GM12864 (cell line): Measurements from ENCODE around the gene ASPSCR1.

ENCODE experiments used
- DNase-seq: peaks from one replicate; pipeline ENCODE4 v3.0.0-alpha.2; 2011; ENCODE audit warnings: low read depth
- H3K4me3 ChIP-seq: 2 replicates; pipeline ENCODE4 v1.5.1; 2011; ENCODE audit warnings: mild to moderate bottlenecking, low read depth, low read length, control low read depth
- TF ChIP-seq, protein P1 (sequence below): IDR thresholded peaks from 2 replicates; pipeline ENCODE4 v1.5.1; 2011; ENCODE audit warnings: low read depth, mild to moderate bottlenecking, moderate library complexity, low read length, control low read depth, inconsistent platforms; ENCODE audit errors: missing control alignments

ASPSCR1 gene

DNA sequence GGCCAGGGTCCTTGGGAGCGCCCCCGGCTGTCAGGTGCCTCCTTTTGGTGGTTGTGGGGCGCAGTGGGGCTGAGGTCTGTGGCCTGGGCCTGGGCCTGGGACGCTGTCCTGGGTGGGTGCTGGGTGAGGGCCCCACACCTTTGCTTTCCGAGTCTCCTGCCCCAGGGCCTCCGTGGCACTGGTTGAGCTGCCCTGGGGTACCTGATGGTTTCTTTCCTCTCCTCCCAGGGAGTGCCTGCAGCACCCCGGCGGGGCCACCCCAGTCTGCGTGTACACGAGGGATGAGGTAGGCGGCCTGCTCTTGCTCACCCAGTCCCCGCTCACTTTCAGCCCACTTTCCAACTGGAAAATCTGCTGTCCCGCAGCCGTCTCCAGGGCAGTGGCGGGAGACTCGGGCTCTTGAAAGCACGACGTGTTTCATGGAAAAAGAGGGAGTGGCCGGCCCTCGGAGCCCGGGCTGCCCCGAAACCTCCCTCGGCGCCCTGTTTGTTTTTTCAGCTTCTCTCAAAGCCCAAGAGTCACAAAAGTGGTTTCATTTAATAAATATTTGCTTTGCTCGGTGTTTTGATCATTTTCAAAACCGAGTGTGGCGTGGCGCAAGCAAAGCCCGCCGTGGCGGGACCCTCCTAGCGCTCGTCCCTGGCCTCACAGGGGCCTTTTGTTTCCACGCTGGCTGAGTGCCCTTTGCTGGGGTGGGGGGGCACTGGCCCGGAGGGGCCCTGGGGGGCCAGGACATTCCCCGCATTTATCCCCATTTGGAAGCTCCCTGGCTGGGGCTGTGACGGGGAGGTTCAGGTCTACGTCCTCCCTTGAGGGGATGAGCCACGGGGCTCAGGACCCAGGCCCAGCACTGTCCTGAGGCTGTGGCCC lies 17.4 kb downstream of the ASPSCR1 start:
- DNase-seq, result no peak
- TF ChIP-seq, protein P1, sequence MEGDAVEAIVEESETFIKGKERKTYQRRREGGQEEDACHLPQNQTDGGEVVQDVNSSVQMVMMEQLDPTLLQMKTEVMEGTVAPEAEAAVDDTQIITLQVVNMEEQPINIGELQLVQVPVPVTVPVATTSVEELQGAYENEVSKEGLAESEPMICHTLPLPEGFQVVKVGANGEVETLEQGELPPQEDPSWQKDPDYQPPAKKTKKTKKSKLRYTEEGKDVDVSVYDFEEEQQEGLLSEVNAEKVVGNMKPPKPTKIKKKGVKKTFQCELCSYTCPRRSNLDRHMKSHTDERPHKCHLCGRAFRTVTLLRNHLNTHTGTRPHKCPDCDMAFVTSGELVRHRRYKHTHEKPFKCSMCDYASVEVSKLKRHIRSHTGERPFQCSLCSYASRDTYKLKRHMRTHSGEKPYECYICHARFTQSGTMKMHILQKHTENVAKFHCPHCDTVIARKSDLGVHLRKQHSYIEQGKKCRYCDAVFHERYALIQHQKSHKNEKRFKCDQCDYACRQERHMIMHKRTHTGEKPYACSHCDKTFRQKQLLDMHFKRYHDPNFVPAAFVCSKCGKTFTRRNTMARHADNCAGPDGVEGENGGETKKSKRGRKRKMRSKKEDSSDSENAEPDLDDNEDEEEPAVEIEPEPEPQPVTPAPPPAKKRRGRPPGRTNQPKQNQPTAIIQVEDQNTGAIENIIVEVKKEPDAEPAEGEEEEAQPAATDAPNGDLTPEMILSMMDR, result no peak
- H3K4me3 ChIP-seq, result no peak overlapping the region

DNA sequence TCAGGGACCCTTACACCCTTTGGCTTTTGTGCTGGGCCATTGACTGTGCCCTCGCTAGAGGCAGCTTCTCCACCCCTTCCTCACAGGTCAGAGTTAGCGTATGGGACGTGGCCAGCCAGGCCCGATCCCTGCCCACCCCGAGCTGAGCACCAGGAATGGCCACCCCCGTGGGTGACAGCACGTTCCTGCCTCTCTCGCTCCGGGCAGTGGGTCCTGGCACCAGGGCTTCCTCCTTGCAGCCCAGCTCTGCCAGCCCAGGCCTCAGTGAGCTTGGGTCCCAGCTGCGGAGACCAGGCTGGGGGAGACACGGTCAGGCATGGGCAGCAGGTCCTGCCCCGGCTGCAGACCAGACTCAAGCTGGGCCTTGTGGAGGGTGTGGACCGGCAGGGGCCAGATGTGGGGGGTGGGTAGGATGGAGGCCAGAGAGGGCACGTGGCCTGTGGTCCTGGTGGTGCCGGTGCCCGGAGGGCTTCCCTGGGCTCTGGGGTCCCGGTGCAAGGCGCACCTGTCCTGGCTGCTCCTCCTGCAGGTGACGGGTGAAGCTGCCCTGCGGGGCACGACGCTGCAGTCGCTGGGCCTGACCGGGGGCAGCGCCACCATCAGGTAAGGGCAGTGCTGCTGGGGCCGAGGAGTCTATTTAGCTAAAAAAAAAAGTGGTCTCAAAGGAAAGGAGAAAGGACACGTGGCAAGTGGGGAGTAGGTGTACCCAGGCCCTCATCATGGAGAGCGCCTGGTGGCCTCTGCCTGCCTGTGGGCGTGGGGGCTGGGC lies 18.2 kb downstream of the ASPSCR1 start:
- no peak for DNase-seq
- TF ChIP-seq, protein P1, result no peak
- no peak overlapping the region for H3K4me3 ChIP-seq

DNA sequence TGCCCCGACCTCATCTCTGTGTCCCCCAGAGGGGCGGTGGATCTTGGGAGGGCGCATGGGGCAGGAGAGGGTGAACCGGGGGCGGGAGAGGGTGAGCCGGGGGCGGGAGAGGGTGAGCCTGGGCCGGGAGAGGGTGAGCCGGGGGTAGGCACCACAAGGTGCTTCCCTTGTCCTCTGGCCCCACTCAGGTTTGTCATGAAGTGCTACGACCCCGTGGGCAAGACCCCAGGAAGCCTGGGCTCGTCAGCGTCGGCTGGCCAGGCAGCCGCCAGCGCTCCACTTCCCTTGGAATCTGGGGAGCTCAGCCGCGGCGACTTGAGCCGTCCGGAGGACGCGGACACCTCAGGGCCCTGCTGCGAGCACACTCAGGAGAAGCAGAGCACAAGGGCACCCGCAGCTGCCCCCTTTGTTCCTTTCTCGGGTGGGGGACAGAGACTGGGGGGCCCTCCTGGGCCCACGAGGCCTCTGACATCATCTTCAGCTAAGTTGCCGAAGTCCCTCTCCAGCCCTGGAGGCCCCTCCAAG lies 18.9 kb downstream of the ASPSCR1 start:
- no peak overlapping the region for H3K4me3 ChIP-seq
- TF ChIP-seq, protein P1, result no peak
- DNase-seq, result no peak

DNA sequence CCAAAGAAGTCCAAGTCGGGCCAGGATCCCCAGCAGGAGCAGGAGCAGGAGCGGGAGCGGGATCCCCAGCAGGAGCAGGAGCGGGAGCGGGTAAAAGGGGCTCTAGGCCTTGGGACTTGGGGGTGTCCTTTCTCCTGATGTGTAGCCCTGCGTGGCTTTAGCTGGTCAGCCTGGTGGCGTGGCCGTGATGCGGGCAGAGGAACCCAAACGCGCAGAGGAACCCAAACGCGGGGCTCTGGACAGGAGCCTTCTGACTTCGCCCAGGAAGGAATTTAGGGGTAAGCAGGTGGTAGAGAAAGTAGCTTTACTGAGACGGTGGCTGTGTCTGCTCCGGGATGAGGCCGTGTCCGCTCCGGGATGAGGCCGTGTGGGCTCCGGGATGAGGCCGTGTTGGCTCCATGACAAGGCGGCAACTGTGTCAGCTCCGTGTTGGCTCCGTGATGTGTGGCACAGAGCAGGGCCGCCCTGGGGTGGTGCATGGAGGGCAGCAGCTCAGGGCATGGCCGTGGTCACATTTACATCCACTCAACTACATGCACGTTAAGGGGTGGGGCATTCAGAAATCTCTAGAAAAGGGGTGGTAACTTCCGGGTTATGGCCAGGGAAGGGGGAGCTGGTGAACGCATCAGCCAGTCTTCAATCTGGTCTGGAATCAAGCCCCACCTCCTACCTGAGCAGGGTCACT lies 19.5 kb downstream of the ASPSCR1 start:
- DNase-seq, result no peak
- no peak overlapping the region for H3K4me3 ChIP-seq
- TF ChIP-seq, protein P1, result no peak

DNA sequence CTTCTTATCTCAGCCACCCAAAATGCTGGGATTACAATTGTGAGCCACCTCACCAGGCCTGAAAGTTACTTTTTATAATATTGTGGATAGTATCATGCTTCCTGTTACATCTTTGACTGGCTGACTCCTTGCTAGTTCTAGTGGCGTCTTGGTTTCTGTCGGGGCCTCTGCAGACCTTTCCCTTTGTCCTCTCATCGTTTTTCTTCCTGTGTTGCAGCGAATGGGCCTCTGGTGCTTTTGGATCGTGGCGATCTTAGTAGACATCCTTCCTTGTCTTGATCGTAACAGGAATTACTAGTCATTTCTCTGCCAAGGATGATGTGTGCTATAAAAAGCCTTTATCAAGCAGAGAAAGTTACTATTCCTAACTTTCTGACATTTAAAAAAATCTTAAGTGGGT lies 20.8 kb downstream of the ASPSCR1 start:
- TF ChIP-seq, protein P1, result no peak
- no peak for DNase-seq

DNA sequence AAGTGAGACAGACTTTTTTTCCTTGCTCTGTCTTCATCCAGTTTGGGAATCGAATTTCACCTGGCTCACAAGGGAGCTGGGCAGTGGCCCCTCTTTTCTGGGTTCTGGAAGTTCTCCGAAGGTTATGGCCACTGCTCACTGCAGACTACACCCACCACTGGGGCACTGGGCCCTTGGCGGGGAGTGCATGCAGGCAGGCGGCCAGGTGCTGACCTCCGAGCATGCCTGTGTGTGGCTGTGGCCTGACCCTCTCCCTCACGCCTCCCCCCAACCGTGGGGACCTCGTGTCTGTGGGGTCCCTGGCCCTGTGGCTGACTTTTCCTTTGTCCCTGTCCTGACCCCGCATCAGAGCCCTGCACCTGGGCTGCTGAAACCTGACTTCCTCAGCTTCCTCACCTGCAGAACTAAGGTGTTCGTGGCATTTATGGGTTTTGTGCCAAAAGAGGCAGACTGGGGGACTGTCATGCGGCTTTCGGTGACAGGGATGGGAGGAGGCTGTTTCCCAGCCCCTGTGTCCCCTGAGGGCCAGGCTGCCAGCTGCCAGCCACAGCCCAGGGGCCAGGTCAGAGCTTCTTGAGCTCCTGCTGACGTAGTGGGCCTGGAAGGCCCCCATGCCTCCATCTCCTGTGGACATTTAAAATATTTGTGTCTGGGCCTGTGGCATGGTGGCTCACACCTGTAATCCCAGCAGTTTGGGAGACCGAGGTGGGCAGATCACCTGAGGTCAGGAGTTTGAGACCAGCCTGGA lies 21.4 kb downstream of the ASPSCR1 start:
- TF ChIP-seq, protein P1, result no peak
- no peak overlapping the region for H3K4me3 ChIP-seq
- no peak for DNase-seq

More for the DNA sequence above, 20.8 kb downstream of the ASPSCR1 start:
- no peak overlapping the region for H3K4me3 ChIP-seq
